GM12878 (cell line): Measurements from ENCODE around the gene YIF1B. TPM values are rescaled to one million over a fixed set of nuclear protein-coding genes. Genes with fewer than 3 reads are reported as not detected.

ENCODE experiments used
- ATAC-seq: fragments of 200-7000 bp; cut with Tn5 transposase; 3 replicates; pipeline ENCODE4 v1.9.1; 2020; ENCODE audit warnings: mild to moderate bottlenecking, moderate library complexity
- BruUV-seq: library from RNA; stranded (reverse); fragments of 400-500 nt; replicated peaks from 2 replicates; lab custom pipeline; 2021; lab: Mats Ljungman, UMichigan
- CTCF ChIA-PET: fragments of 300-600 bp; sonication (Branson Sonifier 250); formaldehyde crosslinking; extraction: SDS; loops from one replicate; lab custom pipeline; 2021; ENCODE audit warnings: inconsistent platforms; lab: Yijun Ruan, JAX
- POLR2A ChIA-PET: fragments of 350-600 bp; formaldehyde crosslinking; extraction: SDS; loops from one replicate; lab custom pipeline; 2021; ENCODE audit warnings: inconsistent platforms; lab: Charles Lee
- RAD21 ChIA-PET: fragments of 300-600 bp; sonication (Branson Sonifier 250); formaldehyde crosslinking; loops from one replicate; lab custom pipeline; 2023; ENCODE audit warnings: antibody characterized with exemption; ENCODE audit not compliant: unreplicated experiment; lab: Charles Lee
- SMC1A ChIA-PET: fragments of 300-600 bp; sonication (Branson Sonifier 250); formaldehyde crosslinking; loops from one replicate; lab custom pipeline; 2023; ENCODE audit not compliant: unreplicated experiment, uncharacterized antibody; lab: Charles Lee
- DNase-seq: peaks from one replicate; pipeline ENCODE4 v3.0.0-alpha.2; 2011; ENCODE audit warnings: low read depth, low spot score
- FAIRE-seq: peaks from 3 replicates; lab custom pipeline; 2011; peaks lifted over from hg19 to GRCh38; lab: Jason Lieb, UNC
- H2AFZ ChIP-seq: 2 replicates; pipeline ENCODE4 v1.6.0; 2011; ENCODE audit warnings: low read depth, low read length, control low read depth; ENCODE audit not compliant: control insufficient read depth
- H3K27ac ChIP-seq: 2 replicates; pipeline ENCODE4 v1.5.1; 2011; ENCODE audit warnings: control low read depth; ENCODE audit not compliant: control insufficient read depth, insufficient read depth
- H3K27me3 ChIP-seq, 2 experiments: replicated peaks in 1 of 2; 2 replicates each; pipeline versions ENCODE4 v1.6.0 to v1.6.1; 2011; ENCODE audit warnings: low read length in 1 of 2; ENCODE audit not compliant: control insufficient read depth in 2 of 2, insufficient read depth in 2 of 2
- H3K36me3 ChIP-seq, 2 experiments: 2 replicates each; pipeline ENCODE4 v1.5.1; 2011; ENCODE audit warnings: low read length in 1 of 2; ENCODE audit not compliant: control insufficient read depth in 2 of 2, insufficient read depth in 2 of 2
- H3K4me1 ChIP-seq: 2 replicates; pipeline ENCODE4 v1.6.1; 2011; ENCODE audit warnings: mild to moderate bottlenecking, low read length, moderate library complexity, mixed read lengths; ENCODE audit not compliant: control insufficient read depth, insufficient read depth
- H3K4me2 ChIP-seq: 2 replicates; pipeline ENCODE4 v1.6.0; 2011; ENCODE audit warnings: control low read depth; ENCODE audit not compliant: control insufficient read depth, insufficient read depth
- H3K4me3 ChIP-seq: fragments of 200-600 bp; sonication (generic); 2 replicates; pipeline ENCODE4 v1.5.1; 2016
- H3K79me2 ChIP-seq: 2 replicates; pipeline ENCODE4 v1.6.0; 2011; ENCODE audit warnings: low read length; ENCODE audit not compliant: control insufficient read depth, insufficient read depth
- H3K9ac ChIP-seq: 2 replicates; pipeline ENCODE4 v1.8.0; 2011; ENCODE audit warnings: low read length, control low read depth, mixed read lengths; ENCODE audit not compliant: control insufficient read depth, insufficient read depth
- H3K9me3 ChIP-seq: replicated peaks from 3 replicates; pipeline ENCODE4 v1.5.1; 2011; ENCODE audit warnings: mild to moderate bottlenecking, low read length; ENCODE audit not compliant: control insufficient read depth, insufficient read depth
- H4K20me1 ChIP-seq: 2 replicates; pipeline ENCODE4 v1.6.0; 2011; ENCODE audit not compliant: control insufficient read depth, insufficient read depth
- HDGF ChIP-seq: fragments of 450-650 bp; IDR thresholded peaks from 2 replicates; pipeline ENCODE4 v1.6.1; 2016; ENCODE audit warnings: antibody characterized with exemption
- WGBS: methylation state at CpG from one replicate; pipeline ENCODE4 v1.1.6; 2016; ENCODE audit warnings: low lambda C conversion rate; ENCODE audit not compliant: insufficient replicate concordance, insufficient coverage; ENCODE audit errors: missing lambda C conversion rate; 5-methylcytosine and 5-hydroxymethylcytosine counted together
- in situ Hi-C: fragments of 300-500 bp; cut with MboI; formaldehyde crosslinking; loops from 9 replicates; pipeline ENCODE4 v1.14.3; 2018; ENCODE audit warnings: mixed read lengths
- intact Hi-C: fragments of 100-400 bp; cut with micrococcal nuclease; formaldehyde crosslinking; loops from one replicate; pipeline ENCODE4 v1.14.2; 2022; ENCODE audit not compliant: unreplicated experiment
- polyA plus RNA-seq, 11 experiments: library from polyadenylated mRNA; depleted of rRNA in 4 of 11; unstranded in 6 of 11; stranded (reverse) in 5 of 11; fragments of >200 nt; fragmentation: Nextera tagmentation in 4 of 11; fragmentation: Illumina TruSeq in 1 of 11; extraction: Ambion mirVana in 4 of 11; extraction: Trizol in 1 of 11; gene quantifications; 1 replicate in 1 of 11; 2 replicates in 10 of 11; pipeline versions ENCODE4 v1.2.1 to v1.2.3, GENCODE V29; 2011 to 2016; ENCODE audit warnings: inconsistent platforms in 2 of 11, missing spikeins in 2 of 11, low read depth in 1 of 11
- total RNA-seq, 4 experiments: library from RNA; depleted of rRNA in 3 of 4; stranded (reverse); fragments of >200 nt in 3 of 4; fragmentation: Illumina TruSeq in 1 of 4; extraction: Trizol in 1 of 4; gene quantifications; 2 replicates each; pipeline versions ENCODE4 v1.2.1 to v1.2.3, GENCODE V29; 2013 to 2021
- TF ChIP-seq, protein P1 (sequence below): IDR thresholded peaks from 2 replicates; pipeline ENCODE4 v1.6.1; 2012; ENCODE audit warnings: low read depth, low read length, improper control_type of control experiment
- TF ChIP-seq, protein P2 (sequence below): fragments of 450-650 bp; IDR thresholded peaks from 2 replicates; pipeline ENCODE4 v1.6.1; 2017; ENCODE audit warnings: mild to moderate bottlenecking, low read depth, inconsistent platforms; ENCODE audit not compliant: poor library complexity, severe bottlenecking

YIF1B gene
- total and polyA plus RNA-seq, 10 of the 15 experiments (the other 5 are each of a cell fraction or from before 2014, with no cell fraction given) = 1.3 to 106 (median 53.5) TPM

DNA sequence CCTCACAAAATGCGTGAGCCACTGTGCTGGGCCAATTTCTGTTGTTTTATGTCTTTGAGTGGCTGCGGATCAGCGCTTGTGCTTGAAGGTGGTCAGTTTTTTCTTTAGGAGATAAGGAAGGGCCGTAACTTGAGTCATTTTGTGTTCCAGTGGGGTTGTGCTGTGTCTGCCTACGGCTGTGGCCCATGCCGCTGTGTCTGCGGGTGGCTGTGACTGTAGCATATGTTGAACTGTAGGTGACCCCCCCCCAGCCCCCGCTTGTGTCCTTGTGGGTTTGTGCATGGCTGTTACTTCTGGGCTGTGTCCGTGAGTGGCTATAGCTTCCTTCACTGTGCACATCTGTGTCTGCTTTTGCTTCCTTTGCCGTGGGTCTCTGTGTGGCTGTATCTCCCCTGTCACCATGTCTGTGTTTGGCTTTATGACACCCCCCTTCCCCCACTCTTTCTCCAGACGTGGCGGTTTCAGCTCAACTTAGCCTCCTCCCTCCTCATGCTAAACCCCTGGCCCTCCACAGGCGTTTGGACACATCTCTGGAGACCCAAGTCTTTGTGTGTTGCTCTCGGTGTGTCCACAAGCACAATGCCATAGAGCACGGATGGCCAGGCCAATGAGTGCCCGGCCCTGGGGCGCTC lies 60.2 kb downstream of the YIF1B start:
- H3K36me3 ChIP-seq = no peaks in the 10 kb centered on the region
- DNase-seq = no peak
- no TSS peak for BruUV-seq
- no peaks in the 10 kb centered on the region for H4K20me1 ChIP-seq
- no peak; the same call in 2 of the 3 replicates for ATAC-seq
- RAD21 ChIA-PET = interaction anchor here (1.7 kb wide), 1 partner anchor 29 kb away, joined by 3 read pairs; no protein-coding TSS in a partner anchor
- H3K4me1 ChIP-seq = no peaks in the 10 kb centered on the region
- CTCF ChIA-PET = interaction anchor here (1.1 to 1.2 kb wide), 2 partner anchors 10 to 77 kb away, joined by 3 to 4 read pairs; no protein-coding TSS in a partner anchor
- POLR2A ChIA-PET = no interaction called here
- H2AFZ ChIP-seq = no peak overlapping the region
- intact Hi-C loops (no loop called here), in situ Hi-C loops (no loop called here)
- 32% methylated on average over 17 of the region's 17 CpGs for WGBS
- no peaks in the 10 kb centered on the region for H3K79me2 ChIP-seq
- FAIRE-seq = no peak
- H3K9ac ChIP-seq = no peak overlapping the region
- H3K27me3 ChIP-seq = peaks cover 0 to 4% of the 10 kb centered on the region in 2 experiments; a peak in 3 of 4 replicates
- no peak overlapping the region for H3K4me3 ChIP-seq
- H3K4me2 ChIP-seq = no peak overlapping the region
- TF ChIP-seq, protein P1, sequence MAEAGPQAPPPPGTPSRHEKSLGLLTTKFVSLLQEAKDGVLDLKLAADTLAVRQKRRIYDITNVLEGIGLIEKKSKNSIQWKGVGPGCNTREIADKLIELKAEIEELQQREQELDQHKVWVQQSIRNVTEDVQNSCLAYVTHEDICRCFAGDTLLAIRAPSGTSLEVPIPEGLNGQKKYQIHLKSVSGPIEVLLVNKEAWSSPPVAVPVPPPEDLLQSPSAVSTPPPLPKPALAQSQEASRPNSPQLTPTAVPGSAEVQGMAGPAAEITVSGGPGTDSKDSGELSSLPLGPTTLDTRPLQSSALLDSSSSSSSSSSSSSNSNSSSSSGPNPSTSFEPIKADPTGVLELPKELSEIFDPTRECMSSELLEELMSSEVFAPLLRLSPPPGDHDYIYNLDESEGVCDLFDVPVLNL = no peak
- TF ChIP-seq, protein P2, sequence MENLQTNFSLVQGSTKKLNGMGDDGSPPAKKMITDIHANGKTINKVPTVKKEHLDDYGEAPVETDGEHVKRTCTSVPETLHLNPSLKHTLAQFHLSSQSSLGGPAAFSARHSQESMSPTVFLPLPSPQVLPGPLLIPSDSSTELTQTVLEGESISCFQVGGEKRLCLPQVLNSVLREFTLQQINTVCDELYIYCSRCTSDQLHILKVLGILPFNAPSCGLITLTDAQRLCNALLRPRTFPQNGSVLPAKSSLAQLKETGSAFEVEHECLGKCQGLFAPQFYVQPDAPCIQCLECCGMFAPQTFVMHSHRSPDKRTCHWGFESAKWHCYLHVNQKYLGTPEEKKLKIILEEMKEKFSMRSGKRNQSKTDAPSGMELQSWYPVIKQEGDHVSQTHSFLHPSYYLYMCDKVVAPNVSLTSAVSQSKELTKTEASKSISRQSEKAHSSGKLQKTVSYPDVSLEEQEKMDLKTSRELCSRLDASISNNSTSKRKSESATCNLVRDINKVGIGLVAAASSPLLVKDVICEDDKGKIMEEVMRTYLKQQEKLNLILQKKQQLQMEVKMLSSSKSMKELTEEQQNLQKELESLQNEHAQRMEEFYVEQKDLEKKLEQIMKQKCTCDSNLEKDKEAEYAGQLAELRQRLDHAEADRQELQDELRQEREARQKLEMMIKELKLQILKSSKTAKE = no peak
- no peak for TF ChIP-seq HDGF
- no peak overlapping the region for H3K27ac ChIP-seq
- SMC1A ChIA-PET = no interaction called here
- no peaks in the 10 kb centered on the region for H3K9me3 ChIP-seq
